HL-60 (cell line): ENCODE measurements around the gene RAP1GAP2.
"Not testable (repeated sequence)": the region's sequence is repeated elsewhere in the genome, so short reads cannot be mapped to it uniquely, and the experiment has no call there.

Experiments
- DNase-seq, 2 experiments: peaks; one replicate each; pipeline ENCODE4 v3.0.0-alpha.2; 2010 to 2020; ENCODE audit warnings: low read depth in 1 of 2, low spot score in 1 of 2
- H3K27ac ChIP-seq: fragments of 250-450 bp; sonication (Bioruptor Pico); replicated peaks from 2 replicates; pipeline ENCODE4 v1.5.1; 2020; ENCODE audit warnings: mild to moderate bottlenecking, moderate library complexity
- H3K27me3 ChIP-seq: fragments of 250-450 bp; sonication (Bioruptor Pico); 2 replicates; pipeline ENCODE4 v1.5.1; 2021; ENCODE audit warnings: mild to moderate bottlenecking, moderate library complexity; ENCODE audit not compliant: insufficient read depth, poor library complexity, severe bottlenecking
- H3K4me3 ChIP-seq: replicated peaks from 2 replicates; pipeline ENCODE4 v1.5.1; 2011; ENCODE audit warnings: mild to moderate bottlenecking, control low read depth, low read length; ENCODE audit not compliant: insufficient read depth
- GABPA ChIP-seq: IDR thresholded peaks from 2 replicates; pipeline ENCODE4 v1.6.1; 2012; ENCODE audit warnings: low read depth
- POLR2AphosphoS5 ChIP-seq: IDR thresholded peaks from 2 replicates; pipeline ENCODE4 v1.6.1; 2012; ENCODE audit warnings: low read depth
- SPI1 ChIP-seq: IDR thresholded peaks from 2 replicates; pipeline ENCODE4 v1.6.1; 2012; ENCODE audit warnings: low read depth, mild to moderate bottlenecking, borderline replicate concordance
- TF ChIP-seq, protein P1 (sequence below): IDR thresholded peaks from 2 replicates; pipeline ENCODE4 v1.6.1; 2012; ENCODE audit warnings: low read depth; ENCODE audit not compliant: insufficient replicate concordance
- TF ChIP-seq, protein P2 (sequence below): IDR thresholded peaks from one replicate; pipeline ENCODE4 v1.5.1; 2011; ENCODE audit warnings: low read length, control low read depth, inconsistent platforms; ENCODE audit not compliant: insufficient read depth

The RAP1GAP2 gene

DNA sequence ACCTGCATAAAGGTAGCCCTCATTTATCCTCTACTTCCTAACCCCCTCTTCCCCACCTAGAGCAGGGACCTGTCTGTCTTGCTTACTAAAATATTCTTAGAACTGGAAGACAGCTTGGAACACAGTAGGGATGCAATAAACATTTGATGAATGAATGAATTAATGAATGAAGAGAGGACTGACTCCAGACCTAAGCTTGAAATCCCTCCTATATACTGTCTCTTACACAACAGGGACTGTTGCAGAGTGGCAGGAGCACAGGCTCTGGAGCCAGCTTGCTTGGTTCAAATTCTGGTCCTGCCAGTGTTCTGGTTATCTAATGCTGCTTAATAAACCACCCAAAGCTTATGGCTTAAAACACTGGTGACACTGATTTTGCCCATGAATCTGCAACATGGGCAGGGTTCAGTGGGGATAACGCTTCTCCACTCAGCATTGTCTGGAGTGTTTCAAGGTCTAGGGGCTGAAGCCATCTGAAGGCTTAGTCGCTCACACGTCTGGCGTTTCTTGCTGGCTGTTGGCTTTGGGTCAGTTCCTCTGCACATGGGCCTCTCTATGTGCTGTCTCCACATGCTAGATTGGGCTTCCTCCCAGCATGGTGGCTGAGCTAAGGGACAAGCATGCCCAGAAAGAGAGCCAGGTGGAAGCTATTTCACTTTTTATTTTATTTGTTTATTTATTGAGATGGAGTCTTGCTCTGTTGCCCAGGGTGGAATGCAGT is 12.8 kb upstream of the RAP1GAP2 start:
- TF ChIP-seq SPI1 (no peak), POLR2AphosphoS5 (no peak), GABPA (no peak)
- TF ChIP-seq, protein P1, sequence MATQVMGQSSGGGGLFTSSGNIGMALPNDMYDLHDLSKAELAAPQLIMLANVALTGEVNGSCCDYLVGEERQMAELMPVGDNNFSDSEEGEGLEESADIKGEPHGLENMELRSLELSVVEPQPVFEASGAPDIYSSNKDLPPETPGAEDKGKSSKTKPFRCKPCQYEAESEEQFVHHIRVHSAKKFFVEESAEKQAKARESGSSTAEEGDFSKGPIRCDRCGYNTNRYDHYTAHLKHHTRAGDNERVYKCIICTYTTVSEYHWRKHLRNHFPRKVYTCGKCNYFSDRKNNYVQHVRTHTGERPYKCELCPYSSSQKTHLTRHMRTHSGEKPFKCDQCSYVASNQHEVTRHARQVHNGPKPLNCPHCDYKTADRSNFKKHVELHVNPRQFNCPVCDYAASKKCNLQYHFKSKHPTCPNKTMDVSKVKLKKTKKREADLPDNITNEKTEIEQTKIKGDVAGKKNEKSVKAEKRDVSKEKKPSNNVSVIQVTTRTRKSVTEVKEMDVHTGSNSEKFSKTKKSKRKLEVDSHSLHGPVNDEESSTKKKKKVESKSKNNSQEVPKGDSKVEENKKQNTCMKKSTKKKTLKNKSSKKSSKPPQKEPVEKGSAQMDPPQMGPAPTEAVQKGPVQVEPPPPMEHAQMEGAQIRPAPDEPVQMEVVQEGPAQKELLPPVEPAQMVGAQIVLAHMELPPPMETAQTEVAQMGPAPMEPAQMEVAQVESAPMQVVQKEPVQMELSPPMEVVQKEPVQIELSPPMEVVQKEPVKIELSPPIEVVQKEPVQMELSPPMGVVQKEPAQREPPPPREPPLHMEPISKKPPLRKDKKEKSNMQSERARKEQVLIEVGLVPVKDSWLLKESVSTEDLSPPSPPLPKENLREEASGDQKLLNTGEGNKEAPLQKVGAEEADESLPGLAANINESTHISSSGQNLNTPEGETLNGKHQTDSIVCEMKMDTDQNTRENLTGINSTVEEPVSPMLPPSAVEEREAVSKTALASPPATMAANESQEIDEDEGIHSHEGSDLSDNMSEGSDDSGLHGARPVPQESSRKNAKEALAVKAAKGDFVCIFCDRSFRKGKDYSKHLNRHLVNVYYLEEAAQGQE: no peak
- TF ChIP-seq, protein P2, sequence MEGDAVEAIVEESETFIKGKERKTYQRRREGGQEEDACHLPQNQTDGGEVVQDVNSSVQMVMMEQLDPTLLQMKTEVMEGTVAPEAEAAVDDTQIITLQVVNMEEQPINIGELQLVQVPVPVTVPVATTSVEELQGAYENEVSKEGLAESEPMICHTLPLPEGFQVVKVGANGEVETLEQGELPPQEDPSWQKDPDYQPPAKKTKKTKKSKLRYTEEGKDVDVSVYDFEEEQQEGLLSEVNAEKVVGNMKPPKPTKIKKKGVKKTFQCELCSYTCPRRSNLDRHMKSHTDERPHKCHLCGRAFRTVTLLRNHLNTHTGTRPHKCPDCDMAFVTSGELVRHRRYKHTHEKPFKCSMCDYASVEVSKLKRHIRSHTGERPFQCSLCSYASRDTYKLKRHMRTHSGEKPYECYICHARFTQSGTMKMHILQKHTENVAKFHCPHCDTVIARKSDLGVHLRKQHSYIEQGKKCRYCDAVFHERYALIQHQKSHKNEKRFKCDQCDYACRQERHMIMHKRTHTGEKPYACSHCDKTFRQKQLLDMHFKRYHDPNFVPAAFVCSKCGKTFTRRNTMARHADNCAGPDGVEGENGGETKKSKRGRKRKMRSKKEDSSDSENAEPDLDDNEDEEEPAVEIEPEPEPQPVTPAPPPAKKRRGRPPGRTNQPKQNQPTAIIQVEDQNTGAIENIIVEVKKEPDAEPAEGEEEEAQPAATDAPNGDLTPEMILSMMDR: no peak
- Histone ChIP-seq H3K27ac (no peak overlapping the region), H3K27me3 (no peaks in the 10 kb centered on the region), H3K4me3 (no peak overlapping the region)
- no peak for DNase-seq

GRCh38 chr17:2784864-2785263 is 11.4 kb upstream of the RAP1GAP2 start:
- DNase-seq: no peak
- no peak overlapping the region for H3K27ac ChIP-seq
- no peak overlapping the region for H3K4me3 ChIP-seq
- H3K27me3 ChIP-seq: no peaks in the 10 kb centered on the region
- no peak for TF ChIP-seq GABPA
- TF ChIP-seq, protein P1: no peak
- TF ChIP-seq, protein P2: no peak
- TF ChIP-seq POLR2AphosphoS5: no peak
- no peak for TF ChIP-seq SPI1

GRCh38 chr17:2785376-2785775 is 10.9 kb upstream of the RAP1GAP2 start:
- not testable (repeated sequence) for H3K4me3 ChIP-seq, H3K27me3 ChIP-seq, H3K27ac ChIP-seq, DNase-seq

DNA sequence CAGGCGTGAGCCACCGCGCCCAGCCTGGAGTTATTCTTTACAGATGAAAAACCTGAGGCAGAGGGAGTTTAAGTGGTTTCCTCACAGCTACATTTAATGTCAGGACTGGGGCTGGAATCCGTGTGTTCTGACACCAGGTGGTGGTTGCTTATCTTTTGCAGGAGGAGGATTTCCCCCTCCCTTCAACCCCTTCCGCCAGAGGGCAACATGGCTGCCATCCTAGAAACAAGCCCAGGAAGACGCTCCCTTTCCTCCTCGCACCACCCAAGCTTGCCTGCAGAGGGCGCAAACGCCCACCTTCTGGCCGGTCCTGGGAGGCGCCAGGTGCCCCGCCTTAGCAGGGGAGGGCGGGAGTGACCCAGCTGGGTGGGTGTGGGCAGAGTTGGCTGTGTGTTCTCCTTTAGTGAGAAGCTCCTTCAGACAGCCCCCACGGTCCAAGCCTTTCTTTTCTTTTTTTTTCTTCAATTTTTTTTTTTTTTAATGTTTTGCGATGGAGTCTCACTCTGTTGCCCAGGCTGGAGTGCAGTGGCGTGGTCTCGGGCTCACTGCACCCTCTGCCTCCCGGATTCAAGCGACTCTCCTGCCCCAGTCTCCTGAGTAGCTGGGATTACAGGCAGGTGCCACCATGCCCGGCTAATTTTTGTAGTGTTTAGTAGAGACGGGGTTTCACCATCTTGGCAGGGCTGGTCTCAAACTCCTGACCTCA is 9.9 kb upstream of the RAP1GAP2 start:
- Histone ChIP-seq H3K4me3 (no peak overlapping the region), H3K27me3 (no peaks in the 10 kb centered on the region), H3K27ac (no peak overlapping the region)
- TF ChIP-seq, protein P2: peak; percentile 39
- no peak; the same call in 1 of the 2 replicates for TF ChIP-seq SPI1
- DNase-seq: peak; percentile 66 to 87
